COLO668 (cell line): ENCODE data around the gene NFAT5.
"Not testable (repeated sequence)": the region's sequence is repeated elsewhere in the genome, so short reads cannot be mapped to it uniquely, and the experiment has no call there.

ENCODE experiments used
- DNase-seq: peaks from one replicate; lab custom pipeline; 2025; ENCODE audit not compliant: unreplicated experiment; lab: John Stamatoyannopoulos, UW

Gene NFAT5

DNA sequence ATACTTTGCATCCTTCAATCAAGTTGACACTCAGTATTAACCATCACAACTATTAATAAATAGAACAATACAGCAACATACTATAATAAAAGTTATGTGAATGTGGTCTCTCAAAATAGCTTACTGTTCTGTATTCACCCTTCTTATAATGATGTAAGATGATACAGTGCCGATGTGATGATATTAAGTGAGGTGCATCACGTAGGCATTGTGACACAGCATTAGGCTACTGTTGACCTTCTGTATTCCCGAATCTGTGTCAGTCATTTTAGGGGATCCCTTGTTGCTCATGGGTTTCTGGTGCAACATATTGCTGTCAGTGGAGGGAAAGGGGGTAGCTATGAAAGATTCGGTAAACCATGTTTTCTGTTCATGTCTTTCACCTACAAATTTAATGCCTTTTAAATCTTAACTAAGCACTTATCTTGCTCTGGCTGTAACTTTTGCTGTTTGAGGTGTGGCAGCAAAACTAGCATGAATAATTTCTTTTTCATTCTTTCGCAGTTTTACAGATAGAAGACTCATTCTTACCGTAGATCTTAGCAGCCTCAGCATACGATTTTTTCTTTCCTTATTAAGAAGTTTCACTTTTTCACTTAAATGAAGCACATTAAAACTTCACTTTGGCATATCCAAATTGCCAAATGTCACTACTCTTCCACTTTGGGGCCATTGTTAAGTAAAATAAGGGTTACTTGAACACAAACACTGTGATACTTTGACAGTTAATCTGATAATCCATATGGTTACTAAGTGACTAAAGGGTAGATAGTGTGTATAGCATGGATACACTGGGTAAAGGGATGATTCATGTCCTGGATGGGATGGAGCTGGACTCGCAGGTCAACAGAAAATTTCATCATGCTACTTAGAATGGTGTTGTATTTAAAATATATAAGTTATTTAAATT lies 29.6 kb downstream of the NFAT5 start:
- no peak for DNase-seq

DNA sequence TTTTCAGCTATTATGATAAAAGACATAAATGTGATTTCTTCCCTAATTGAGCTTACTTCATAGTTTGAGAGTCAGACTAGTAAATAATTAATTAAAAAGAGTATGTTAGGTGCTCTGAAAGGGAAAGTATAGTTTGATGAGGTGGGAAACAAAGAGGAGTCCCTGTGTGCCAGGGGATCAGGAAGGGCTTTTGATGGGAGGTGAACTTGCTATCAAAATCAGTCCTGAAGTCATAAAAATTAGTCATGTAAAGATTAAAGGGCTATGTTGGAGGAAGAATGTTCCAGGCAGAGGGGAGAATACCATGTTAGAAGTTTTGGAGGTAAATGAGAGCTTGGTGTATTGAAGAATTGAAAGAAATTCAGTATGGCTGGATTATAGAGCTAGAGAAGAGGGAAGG lies 31.0 kb downstream of the NFAT5 start:
- DNase-seq = no peak

DNA sequence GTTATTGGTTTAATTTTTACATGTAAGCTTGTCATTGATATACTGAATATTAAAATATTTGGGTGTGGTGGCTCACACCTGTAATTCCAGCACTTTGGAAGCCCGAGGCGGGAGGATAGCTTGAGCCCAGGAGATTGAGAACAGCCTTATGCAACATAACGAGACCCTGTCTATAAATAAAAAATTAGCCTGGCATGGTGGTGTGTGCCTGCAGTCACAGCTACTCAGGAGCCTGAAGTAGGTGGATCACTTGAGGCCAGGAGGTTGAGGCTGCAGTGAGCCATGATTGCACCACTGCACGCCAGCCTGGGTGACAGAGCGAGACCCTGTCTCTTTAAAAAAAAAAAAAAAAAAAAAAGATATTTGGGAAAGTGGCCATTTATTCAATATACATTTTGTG lies 32.3 kb downstream of the NFAT5 start:
- no peak for DNase-seq

- no peak for DNase-seq
These were observed 34.0 kb downstream of the NFAT5 start for GRCh38 chr16:69599731-69600130.

DNA sequence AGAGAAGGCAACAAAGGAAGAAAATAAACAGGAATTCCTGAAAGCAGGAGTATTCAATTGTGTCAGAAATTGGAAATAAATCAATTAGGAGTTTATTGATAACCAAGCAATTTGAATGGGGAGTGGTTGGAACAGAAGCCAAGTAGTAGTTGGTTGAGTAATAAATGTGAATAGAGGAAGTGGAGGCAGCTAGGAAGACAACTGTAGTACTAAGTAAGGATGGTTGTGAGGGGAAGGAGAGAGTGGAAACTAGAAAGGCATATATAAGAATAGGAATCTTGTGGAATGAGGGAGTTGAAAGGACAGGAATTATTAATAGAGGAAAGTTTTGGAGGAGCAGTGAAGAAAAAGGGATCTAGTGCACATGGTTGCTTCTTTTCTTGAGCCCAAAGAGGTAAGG lies 34.4 kb downstream of the NFAT5 start:
- no peak for DNase-seq

GRCh38 chr16:69601250-69601649 lies 35.5 kb downstream of the NFAT5 start:
- DNase-seq = no peak

DNA sequence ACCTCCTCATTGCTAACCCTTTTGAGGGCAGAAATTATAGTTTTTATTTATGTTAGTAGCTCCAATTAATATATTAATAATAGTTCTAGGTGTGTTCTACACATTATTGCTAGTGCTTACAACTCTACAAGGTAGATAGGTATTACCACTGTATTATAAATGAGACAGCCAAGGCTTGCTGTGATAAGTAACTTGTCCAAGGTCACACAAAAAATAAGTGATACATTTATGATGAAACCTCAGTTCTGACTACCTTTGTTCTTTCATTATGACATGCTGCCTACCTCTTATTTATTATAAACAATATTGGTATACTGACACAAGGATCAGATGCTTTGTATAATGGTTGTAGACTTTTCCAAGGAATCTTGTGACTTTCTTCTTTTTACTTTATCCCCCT lies 41.2 kb downstream of the NFAT5 start:
- DNase-seq = no peak

GRCh38 chr16:69607674-69608073 lies 41.9 kb downstream of the NFAT5 start:
- DNase-seq = no peak

DNA sequence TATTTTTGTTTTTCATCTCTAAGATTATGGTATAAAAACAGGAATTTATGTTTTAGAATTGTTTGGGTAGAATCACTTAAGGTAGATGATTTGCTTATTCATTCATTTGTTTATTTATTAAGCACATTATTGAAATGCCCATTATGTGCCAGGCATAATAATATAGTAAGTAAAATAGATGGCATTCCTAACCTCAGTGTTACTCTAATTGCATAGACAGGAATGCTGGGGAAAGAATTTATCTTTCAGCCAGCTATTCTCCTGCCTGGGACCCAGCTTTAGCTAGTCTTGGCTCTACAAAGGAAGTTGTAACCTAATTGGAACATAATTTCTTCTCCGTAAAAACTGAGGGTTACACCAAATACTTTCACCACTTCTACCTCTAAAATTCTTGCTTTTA lies 44.6 kb downstream of the NFAT5 start:
- no peak for DNase-seq

DNA sequence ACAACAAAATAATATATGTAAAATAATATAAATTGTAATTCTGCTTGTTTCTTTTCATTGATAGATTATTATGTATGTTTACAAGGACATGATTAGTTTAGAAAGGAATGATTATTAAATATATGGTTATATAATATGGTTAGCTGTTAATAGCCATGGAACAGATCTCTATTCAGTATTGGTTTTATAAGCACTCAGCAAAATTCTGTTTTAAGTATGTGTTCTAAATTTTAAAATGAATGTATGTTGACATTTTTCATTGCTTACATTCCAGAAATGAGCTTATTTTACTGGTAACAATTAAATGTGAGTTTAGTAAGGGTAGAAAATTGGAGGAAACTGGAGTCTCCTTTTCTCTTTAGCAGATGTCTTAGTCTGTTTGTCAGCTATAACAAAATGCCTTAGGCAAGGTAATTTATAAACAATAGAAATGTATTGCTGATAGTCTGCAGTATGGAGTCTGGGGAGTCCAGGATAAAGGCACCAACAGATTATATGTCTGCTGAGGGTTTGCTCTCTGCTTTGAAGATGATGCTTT lies 45.4 kb downstream of the NFAT5 start:
- DNase-seq = no peak

DNA sequence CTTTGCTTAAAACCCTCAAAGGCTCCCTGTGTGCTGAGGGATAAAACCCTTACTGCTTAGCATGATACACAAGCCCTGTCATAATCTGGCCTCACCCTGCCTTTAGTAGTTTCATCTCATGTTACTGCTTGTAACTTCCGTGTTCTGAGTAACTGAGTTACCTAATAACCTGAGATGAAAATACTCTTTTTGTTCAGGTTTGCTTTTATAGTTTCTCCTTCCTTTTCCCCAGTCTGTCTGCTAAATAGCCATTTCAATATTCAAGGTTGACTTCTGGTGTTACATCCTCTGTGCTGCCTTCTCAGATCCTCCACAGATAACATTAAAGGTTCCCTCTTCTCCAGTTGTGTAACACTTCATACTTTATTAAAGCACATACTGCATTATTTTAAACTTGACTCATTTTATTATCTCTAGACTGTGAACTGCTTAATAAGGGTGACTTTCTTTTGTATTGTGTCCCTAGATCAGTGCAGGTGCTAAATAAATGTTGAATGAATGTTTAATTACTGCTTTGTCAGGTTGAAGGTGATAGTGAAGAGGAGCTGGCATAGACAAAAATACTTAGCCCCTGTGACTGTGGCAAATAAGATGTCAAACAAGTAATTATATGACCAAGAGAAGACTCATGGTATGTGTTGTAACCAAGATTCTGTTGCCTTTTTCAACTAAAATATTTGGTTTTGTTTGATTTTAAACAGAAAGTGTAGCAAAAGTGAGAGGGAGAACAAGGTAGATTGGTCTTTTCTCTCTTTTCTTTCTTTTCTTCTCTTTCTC lies 47.8 kb downstream of the NFAT5 start:
- DNase-seq = no peak

DNA sequence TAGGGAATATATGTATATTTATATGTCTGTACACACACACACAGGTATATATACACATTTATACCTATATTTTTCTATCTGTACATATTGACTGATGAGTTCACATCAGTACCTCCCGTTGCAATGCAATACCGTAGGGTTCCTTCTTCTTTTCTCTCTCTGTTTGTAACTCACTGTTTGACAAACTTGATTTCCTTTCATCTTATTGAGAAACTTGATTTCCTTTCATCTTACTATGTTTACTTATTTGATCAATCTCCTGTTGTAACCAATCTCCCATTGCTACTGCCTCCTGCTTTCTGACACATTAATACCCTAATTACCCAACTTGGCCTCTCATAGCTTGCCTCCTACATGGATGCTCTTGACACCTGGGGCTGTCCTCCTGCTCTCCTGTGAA lies 49.8 kb downstream of the NFAT5 start:
- no peak for DNase-seq

- DNase-seq = no peak
These were observed 50.3 kb downstream of the NFAT5 start for GRCh38 chr16:69616082-69616481.

GRCh38 chr16:69618307-69618706 lies 52.5 kb downstream of the NFAT5 start:
- DNase-seq = no peak

DNA sequence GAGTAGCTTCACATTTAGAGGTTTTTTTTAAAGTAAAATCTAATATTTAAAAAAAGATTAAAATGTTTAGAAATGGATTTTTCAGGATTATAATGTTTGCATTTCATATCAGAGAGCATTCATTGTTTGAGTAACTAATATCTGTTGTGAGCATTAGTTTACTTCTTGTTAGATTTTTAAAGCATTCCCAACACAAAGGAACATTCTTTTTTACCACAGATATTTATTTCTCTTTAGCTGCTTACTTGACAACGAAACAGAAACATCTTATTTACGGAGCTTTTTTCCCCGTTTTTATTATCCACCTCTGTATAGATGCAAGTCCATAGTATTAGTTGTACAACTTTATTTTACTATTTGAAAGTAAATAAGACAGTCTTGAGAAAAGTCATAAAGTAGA lies 53.0 kb downstream of the NFAT5 start:
- DNase-seq = no peak

- no peak for DNase-seq
These were observed 53.7 kb downstream of the NFAT5 start for GRCh38 chr16:69619514-69619913.

GRCh38 chr16:69620573-69620972 lies 54.8 kb downstream of the NFAT5 start:
- DNase-seq = no peak

- no peak for DNase-seq
These were observed 55.5 kb downstream of the NFAT5 start for GRCh38 chr16:69621225-69621624.

GRCh38 chr16:69626256-69626655 lies 60.5 kb downstream of the NFAT5 start:
- no peak for DNase-seq

DNA sequence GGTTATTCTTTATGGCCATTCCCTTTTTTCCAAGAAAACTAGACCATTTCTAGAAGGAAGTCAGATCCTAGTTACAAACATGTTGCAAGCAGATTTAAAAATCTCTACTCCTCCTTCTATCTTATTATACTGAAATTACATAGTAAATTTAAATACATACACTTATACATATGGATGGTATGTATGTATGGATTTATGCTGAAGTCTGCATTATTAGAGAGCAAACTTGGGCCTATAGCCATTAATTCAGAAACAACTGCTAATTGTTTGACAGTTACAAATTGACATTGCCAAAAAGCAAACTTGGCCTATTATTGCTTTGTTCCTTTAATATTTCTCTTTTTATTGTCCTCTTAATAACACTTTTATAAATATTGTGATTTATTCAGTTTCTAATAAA lies 67.1 kb downstream of the NFAT5 start:
- no peak for DNase-seq

DNA sequence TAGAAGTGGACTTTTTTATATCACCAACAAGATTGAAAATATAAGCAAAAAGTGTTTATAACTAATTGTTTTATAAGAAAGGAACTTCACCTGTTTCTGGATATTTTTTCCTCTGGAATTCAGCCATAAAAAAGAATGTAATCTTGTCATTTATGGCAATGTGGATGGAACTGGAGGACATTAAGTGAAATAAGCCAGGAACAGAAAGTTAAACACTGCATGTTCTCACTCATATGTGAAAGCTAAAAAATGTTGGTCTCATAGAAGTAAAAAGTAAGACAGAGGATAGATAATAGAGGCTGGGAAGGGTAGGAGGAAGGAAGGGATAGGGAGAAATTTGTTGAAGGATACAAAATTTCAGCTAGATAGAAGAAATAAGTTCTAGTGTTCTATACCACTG lies 67.6 kb downstream of the NFAT5 start:
- no peak for DNase-seq

DNA sequence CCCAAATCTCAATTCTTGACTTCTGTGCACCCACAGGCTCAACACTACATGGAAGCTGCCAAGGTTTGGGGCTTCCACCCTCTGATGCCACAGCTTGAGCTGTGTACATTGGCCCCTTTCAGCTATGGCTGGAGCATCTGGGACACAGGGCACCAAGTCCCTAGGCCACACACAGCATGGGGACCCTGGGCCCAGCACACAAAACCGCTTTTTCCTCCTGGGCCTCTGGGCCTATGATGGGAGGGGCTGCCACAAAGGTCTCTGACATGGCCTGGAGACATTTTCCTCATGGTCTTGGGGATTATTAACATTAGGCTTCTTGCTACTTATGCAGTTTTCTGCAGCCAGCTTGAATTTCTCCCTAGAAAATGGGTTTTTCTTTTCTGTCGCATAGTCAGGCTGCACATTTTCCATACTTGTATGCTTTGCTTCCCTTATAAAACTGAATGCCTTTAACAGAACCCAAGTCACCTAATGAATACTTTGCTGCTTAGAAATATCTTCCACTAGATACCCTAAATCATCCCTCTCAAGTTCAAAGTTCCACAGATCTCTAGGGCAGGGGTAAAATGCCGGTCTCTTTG lies 70.9 kb downstream of the NFAT5 start:
- not testable (repeated sequence) for DNase-seq
